Lung (tissue), 12 donors: Measurements from ENCODE around the gene SCFD1. TPM values are rescaled to one million over a fixed set of nuclear protein-coding genes. Genes with fewer than 3 reads are reported as not detected.
"Not testable (repeated sequence)": the region's sequence is repeated elsewhere in the genome, so short reads cannot be mapped to it uniquely, and the experiment has no call there.

Experiments
- ATAC-seq: fragments of 200-7000 bp; cut with Tn5 transposase; one replicate; pipeline ENCODE4 v1.9.1; 2020; ENCODE audit warnings: moderate number of reproducible peaks; ENCODE audit not compliant: insufficient read depth, low FRiP score
- DNase-seq, 3 donors: peaks; one replicate each; pipeline ENCODE4 v3.0.0-alpha.2; 2013 to 2017
- H3K27ac ChIP-seq, 2 donors: one replicate each; pipeline ENCODE4 v1.5.1; 2013; ENCODE audit warnings: mild to moderate bottlenecking in 2 of 2, moderate library complexity in 2 of 2, control low read depth in 1 of 2, inconsistent platforms in 1 of 2, low read depth in 1 of 2, low read length in 1 of 2
- H3K27me3 ChIP-seq, 3 donors: one replicate each; pipeline ENCODE4 v1.5.1; 2013; ENCODE audit warnings: low read length in 2 of 3; ENCODE audit not compliant: control insufficient read depth in 3 of 3, insufficient read depth in 3 of 3
- H3K36me3 ChIP-seq, 4 donors: one replicate each; pipeline ENCODE4 v1.5.1; 2013; ENCODE audit warnings: low read length in 4 of 4, mild to moderate bottlenecking in 1 of 4, moderate library complexity in 1 of 4; ENCODE audit not compliant: control insufficient read depth in 4 of 4, insufficient read depth in 4 of 4
- H3K4me1 ChIP-seq, 5 donors: one replicate each; pipeline ENCODE4 v1.5.1; 2013; ENCODE audit warnings: low read length in 5 of 5, mild to moderate bottlenecking in 2 of 5, moderate library complexity in 1 of 5; ENCODE audit not compliant: control insufficient read depth in 5 of 5, insufficient read depth in 5 of 5
- H3K4me3 ChIP-seq: one replicate; pipeline ENCODE4 v1.5.1; 2013; ENCODE audit warnings: mild to moderate bottlenecking, control low read depth, moderate library complexity
- H3K9ac ChIP-seq, 2 donors: one replicate each; pipeline ENCODE4 v1.5.1; 2013; ENCODE audit warnings: low read length in 2 of 2, control low read depth in 1 of 2; ENCODE audit not compliant: insufficient read depth in 1 of 2
- H3K9me3 ChIP-seq, 4 donors: one replicate each; pipeline ENCODE4 v1.5.1; 2013; ENCODE audit warnings: low read length in 3 of 4, mild to moderate bottlenecking in 1 of 4, moderate library complexity in 1 of 4; ENCODE audit not compliant: control insufficient read depth in 4 of 4, insufficient read depth in 3 of 4
- CTCF ChIP-seq: IDR thresholded peaks from 2 replicates; pipeline ENCODE4 v1.5.1; 2012; ENCODE audit warnings: mild to moderate bottlenecking; ENCODE audit errors: control extremely low read depth, extremely low read depth
- WGBS, 2 donors: extraction: QIAGEN DNeasy Blood & Tissue Kit; methylation state at CpG; one replicate each; pipeline ENCODE4 v1.1.7; 2013; 5-methylcytosine and 5-hydroxymethylcytosine counted together
- polyA plus RNA-seq, 2 donors: library from polyadenylated mRNA; stranded (reverse); fragments of 200-250 nt; gene quantifications; one replicate each; pipeline ENCODE4 v1.2.1, GENCODE V29; 2013
- total RNA-seq, 2 donors: library from RNA; depleted of rRNA in 1 of 2; stranded (reverse); fragments of >200 nt in 1 of 2; gene quantifications; one replicate each; pipeline ENCODE4 v1.2.1, GENCODE V29; 2014 to 2021
- donor health status: control.
- donor health status: control.
- donor health status: Bipolar disorder and iron deficiency.
- donor health status: healthy.
- donor health status: DM: yes; HTN: yes; CAD: no.

Gene SCFD1
- total and polyA plus RNA-seq, 4 donors: 36.5 to 232 (median 87.7) TPM

GRCh38 chr14:30573966-30574365 is 48.2 kb upstream of the SCFD1 start:
- TF ChIP-seq CTCF: no peak
- Histone ChIP-seq H3K9ac (no peak overlapping the region), H3K27ac (no peak overlapping the region), H3K4me3 (no peak overlapping the region), H3K9me3 (no peaks in the 10 kb centered on the region), H3K27me3 (no peaks in the 10 kb centered on the region), H3K4me1 (peaks cover 0 to 3% (median 0%) of the 10 kb centered on the region in 5 donors), H3K36me3 (peaks cover 0 to 2% (median 0%) of the 10 kb centered on the region in 4 donors)
- no peak for DNase-seq
- ATAC-seq: no peak
- 65 to 77% methylated on average over 2 of the region's 2 CpGs for WGBS, 2 donors

GRCh38 chr14:30574777-30575176 is 47.3 kb upstream of the SCFD1 start:
- H3K9me3 ChIP-seq, ATAC-seq, H3K27ac ChIP-seq, H3K4me3 ChIP-seq, H3K9ac ChIP-seq, H3K4me1 ChIP-seq, H3K27me3 ChIP-seq, H3K36me3 ChIP-seq, DNase-seq: not testable (repeated sequence)
- WGBS, 2 donors: 88 to 92% methylated on average over 3 of the region's 3 CpGs

GRCh38 chr14:30576333-30576732 is 45.8 kb upstream of the SCFD1 start:
- not testable (repeated sequence) for H3K36me3 ChIP-seq, H3K9me3 ChIP-seq, DNase-seq, H3K27ac ChIP-seq, H3K4me3 ChIP-seq, H3K9ac ChIP-seq, H3K27me3 ChIP-seq, H3K4me1 ChIP-seq, ATAC-seq
- WGBS, 2 donors: 95 to 100% methylated on average over 1 of the region's 1 CpG

- Histone ChIP-seq H3K4me1 (no peaks in the 10 kb centered on the region), H3K9ac (no peak overlapping the region), H3K27me3 (no peaks in the 10 kb centered on the region), H3K27ac (no peak overlapping the region), H3K9me3 (peaks cover 0 to 3% (median 1%) of the 10 kb centered on the region in 4 donors), H3K36me3 (peaks cover 0 to 4% (median 2%) of the 10 kb centered on the region in 4 donors), H3K4me3 (no peak overlapping the region)
- DNase-seq: no peak
- TF ChIP-seq CTCF: no peak
- WGBS, 2 donors: 86 to 98% methylated on average over 2 of the region's 2 CpGs
- no peak for ATAC-seq
Measured at GRCh38 chr14:30580616-30581282, 41.4 kb upstream of the SCFD1 start.
